Fibroblast of villous mesenchyme (primary cell): Measurements from ENCODE around the gene PLEKHF1. TPM values are rescaled to one million over a fixed set of nuclear protein-coding genes. Genes with fewer than 3 reads are reported as not detected.

Experiments
- DNase-seq: peaks from one replicate; pipeline ENCODE4 v3.0.0-alpha.2; 2010; ENCODE audit warnings: low read depth
- H3K4me3 ChIP-seq: 2 replicates; pipeline ENCODE4 v1.5.1; 2011; ENCODE audit warnings: low read depth, mild to moderate bottlenecking, low read length
- total RNA-seq: library from RNA; depleted of rRNA; stranded (reverse); fragments of >200 nt; gene quantifications from 2 replicates; pipeline ENCODE4 v1.2.3, GENCODE V29; 2012
- TF ChIP-seq, protein P1 (sequence below): IDR thresholded peaks from 2 replicates; pipeline ENCODE4 v1.5.1; 2012; ENCODE audit warnings: low read depth, mild to moderate bottlenecking, low read length; ENCODE audit not compliant: insufficient read depth

Gene PLEKHF1
- total RNA-seq, 1 donor: 9.9 TPM

GRCh38 chr19:29700498-29700897 lies 35.2 kb downstream of the PLEKHF1 start:
- DNase-seq: no peak
- TF ChIP-seq, protein P1, sequence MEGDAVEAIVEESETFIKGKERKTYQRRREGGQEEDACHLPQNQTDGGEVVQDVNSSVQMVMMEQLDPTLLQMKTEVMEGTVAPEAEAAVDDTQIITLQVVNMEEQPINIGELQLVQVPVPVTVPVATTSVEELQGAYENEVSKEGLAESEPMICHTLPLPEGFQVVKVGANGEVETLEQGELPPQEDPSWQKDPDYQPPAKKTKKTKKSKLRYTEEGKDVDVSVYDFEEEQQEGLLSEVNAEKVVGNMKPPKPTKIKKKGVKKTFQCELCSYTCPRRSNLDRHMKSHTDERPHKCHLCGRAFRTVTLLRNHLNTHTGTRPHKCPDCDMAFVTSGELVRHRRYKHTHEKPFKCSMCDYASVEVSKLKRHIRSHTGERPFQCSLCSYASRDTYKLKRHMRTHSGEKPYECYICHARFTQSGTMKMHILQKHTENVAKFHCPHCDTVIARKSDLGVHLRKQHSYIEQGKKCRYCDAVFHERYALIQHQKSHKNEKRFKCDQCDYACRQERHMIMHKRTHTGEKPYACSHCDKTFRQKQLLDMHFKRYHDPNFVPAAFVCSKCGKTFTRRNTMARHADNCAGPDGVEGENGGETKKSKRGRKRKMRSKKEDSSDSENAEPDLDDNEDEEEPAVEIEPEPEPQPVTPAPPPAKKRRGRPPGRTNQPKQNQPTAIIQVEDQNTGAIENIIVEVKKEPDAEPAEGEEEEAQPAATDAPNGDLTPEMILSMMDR: no peak
- H3K4me3 ChIP-seq: no peak overlapping the region

DNA sequence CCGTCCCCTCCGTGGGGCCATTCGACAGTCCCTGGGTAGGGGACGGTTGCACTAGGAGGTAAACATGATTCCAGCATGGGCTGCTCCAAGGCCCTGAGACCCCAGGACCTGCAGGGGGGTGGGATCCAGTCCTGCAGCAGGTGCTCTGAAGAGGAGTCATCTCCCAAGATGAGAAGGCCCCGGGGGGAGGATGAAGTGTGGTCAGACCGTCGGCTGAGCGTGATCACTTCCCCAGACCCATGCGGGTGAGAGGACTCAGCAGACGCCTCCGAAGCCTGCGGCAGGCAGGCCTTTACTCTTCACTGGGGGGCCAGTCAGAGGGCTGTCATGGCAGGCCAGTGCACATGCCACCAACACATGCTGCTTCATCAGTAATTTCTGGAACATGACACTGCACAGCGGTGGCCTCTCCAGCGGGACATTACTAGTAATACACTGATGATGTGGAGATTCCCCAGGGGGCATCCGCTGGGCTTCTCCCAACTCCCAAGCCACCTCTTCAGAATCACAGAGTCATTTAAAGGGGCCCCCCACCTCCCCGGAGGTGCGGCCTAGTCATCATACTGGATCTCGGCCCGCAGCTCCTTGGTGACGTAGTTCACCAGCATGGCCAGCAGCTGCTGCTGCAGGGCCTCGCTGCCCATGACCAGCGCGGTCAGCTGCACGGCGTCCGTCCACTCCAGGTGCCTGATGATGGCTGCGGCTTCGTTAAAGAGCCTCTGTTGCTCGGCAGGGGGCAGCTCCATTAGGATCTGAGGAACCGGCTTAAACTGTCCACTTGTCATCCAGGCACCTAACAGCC lies 37.1 kb downstream of the PLEKHF1 start:
- TF ChIP-seq, protein P1: no peak
- no peak overlapping the region for H3K4me3 ChIP-seq
- DNase-seq: no peak

DNA sequence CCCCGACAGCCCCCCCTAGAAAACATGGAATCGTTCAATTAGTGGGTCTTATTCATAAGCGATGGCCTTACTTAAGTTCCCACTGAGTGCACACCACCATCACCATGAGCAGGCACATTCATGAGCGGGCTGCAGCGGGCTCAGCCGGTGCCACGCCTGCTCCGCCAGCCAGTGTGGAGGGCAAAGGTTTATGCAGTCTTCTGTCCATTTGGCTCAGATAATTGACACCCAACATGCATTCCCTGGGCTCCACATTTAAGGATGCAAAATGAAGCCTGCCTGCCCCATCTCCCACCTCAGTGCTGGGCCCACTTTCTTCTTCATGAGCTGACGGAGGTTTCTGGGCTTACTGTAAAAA lies 37.7 kb downstream of the PLEKHF1 start:
- H3K4me3 ChIP-seq: no peak overlapping the region
- TF ChIP-seq, protein P1: no peak
- DNase-seq: no peak

GRCh38 chr19:29704562-29705558 lies 39.6 kb downstream of the PLEKHF1 start:
- TF ChIP-seq, protein P1: no peak
- no peak for DNase-seq
- no peak overlapping the region for H3K4me3 ChIP-seq

DNA sequence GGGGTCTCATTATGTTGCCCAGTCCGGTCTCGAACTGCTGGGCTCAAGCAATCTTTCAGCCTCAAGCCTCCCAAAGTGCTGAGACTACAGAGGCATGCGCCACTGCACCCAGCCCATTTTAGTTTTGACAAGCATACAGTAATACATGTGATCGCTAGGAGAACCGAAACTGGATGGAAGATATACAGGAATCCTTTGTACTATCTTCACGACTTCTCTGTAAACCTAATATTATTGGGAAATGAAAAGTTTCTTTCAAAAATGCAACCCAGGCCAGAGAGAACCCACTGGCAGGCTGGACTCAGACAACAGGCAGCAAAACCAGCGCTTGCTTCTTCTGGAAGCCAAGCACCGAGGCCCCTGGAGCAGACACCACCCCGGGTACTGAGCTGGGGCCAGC lies 40.4 kb downstream of the PLEKHF1 start:
- no peak overlapping the region for H3K4me3 ChIP-seq
- no peak for DNase-seq
- TF ChIP-seq, protein P1: no peak

- TF ChIP-seq, protein P1: no peak
- DNase-seq: no peak
Measured at GRCh38 chr19:29706635-29707034, 41.4 kb downstream of the PLEKHF1 start.

More at GRCh38 chr19:29706635-29707034, 41.4 kb downstream of the PLEKHF1 start:
- H3K4me3 ChIP-seq: no peak overlapping the region
